ENCODE measurements around the gene EPHA3. TPM values are rescaled to one million over a fixed set of nuclear protein-coding genes. Genes with fewer than 3 reads are reported as not detected.

Gene EPHA3
- total and polyA plus RNA-seq, 2 of the 4 experiments (the other 2 are of a cell fraction) = 0.10 to 0.18 TPM

- CTCF ChIA-PET = no interaction called here
- no peak overlapping the region for H4K8ac ChIP-seq (ENCODE audit: low read depth in 2 of 2, low read length in 2 of 2)
- H3K14ac ChIP-seq (replicated peaks; ENCODE audit: low read depth, low read length) = no peak overlapping the region
- ATAC-seq (ENCODE audit: low read depth) = no peak
- no peaks in the 10 kb centered on the region for H3K79me1 ChIP-seq (ENCODE audit: low read depth in 1 of 2, low read length in 2 of 2)
- no peak overlapping the region for H2AK5ac ChIP-seq (ENCODE audit: low read depth, low read length)
- H3K56ac ChIP-seq (ENCODE audit: extremely low read depth, insufficient read depth, low read length) = no peak overlapping the region
- H3K23ac ChIP-seq (ENCODE audit: low read depth, low read length) = no peak overlapping the region
- H3K4ac ChIP-seq (ENCODE audit: low read depth, low read length) = no peak overlapping the region
- no peak overlapping the region for H3K18ac ChIP-seq (ENCODE audit: low read depth, low read length)
- no TSS peak for BruUV-seq (replicated peaks)
- no CpG with 5 or more reads among the region's 3 CpGs for WGBS, 2 experiments (ENCODE audit: extremely low coverage in 2 of 2, insufficient read length in 1 of 2)
- no peak overlapping the region for H3K27ac ChIP-seq (ENCODE audit: insufficient read depth, low read length)
- no peak overlapping the region for H2BK15ac ChIP-seq (ENCODE audit: low read depth, low read length)
- H3K9me1 ChIP-seq (ENCODE audit: insufficient read depth, low read length) = no peaks in the 10 kb centered on the region
- no peaks in the 10 kb centered on the region for H3K4me1 ChIP-seq (ENCODE audit: control insufficient read depth, insufficient read depth, low read length)
- H4K91ac ChIP-seq (ENCODE audit: insufficient read depth, low read depth, low read length) = no peak overlapping the region
- no peak overlapping the region for H2BK120ac ChIP-seq (ENCODE audit: low read depth, low read length)
- no peaks in the 10 kb centered on the region for H4K20me1 ChIP-seq (ENCODE audit: insufficient read depth, low read length)
- no peak for DNase-seq
- no peak overlapping the region for H2AFZ ChIP-seq (replicated peaks; ENCODE audit: low read length, poor library complexity)
- no peak overlapping the region for H4K5ac ChIP-seq (ENCODE audit: low read depth, low read length)
- POLR2A ChIA-PET (ENCODE audit: unreplicated experiment) = no interaction called here
- H2AK9ac ChIP-seq (replicated peaks; ENCODE audit: low read depth, low read length, poor library complexity) = no peak overlapping the region
- no peak overlapping the region for H3K4me3 ChIP-seq (ENCODE audit: insufficient read depth, low read depth, low read length)
- H3K36me3 ChIP-seq (ENCODE audit: control insufficient read depth, insufficient read depth, low read length) = no peaks in the 10 kb centered on the region
- H2BK5ac ChIP-seq (ENCODE audit: low read depth, low read length, poor library complexity, severe bottlenecking) = no peak overlapping the region
- dilution Hi-C loops (cut with HindIII; ENCODE audit: low sequenced_read_pairs, unreplicated experiment) = no loop called here
- H3K4me2 ChIP-seq (ENCODE audit: low read depth, low read length) = no peak overlapping the region
- in situ Hi-C loops (cut with MboI; ENCODE audit: low sequenced_read_pairs) = no loop called here
- no peaks in the 10 kb centered on the region for H3K9me3 ChIP-seq (ENCODE audit: control insufficient read depth, insufficient read depth, low read length)
- H3K9ac ChIP-seq (ENCODE audit: low read depth, low read length) = no peak overlapping the region
- H2BK20ac ChIP-seq (ENCODE audit: low read depth, low read length) = no peak overlapping the region
- no peak for TF ChIP-seq RFX5 (IDR thresholded peaks at IDR 0.05; ENCODE audit: low read depth, low read length)
- TF ChIP-seq, protein P1, sequence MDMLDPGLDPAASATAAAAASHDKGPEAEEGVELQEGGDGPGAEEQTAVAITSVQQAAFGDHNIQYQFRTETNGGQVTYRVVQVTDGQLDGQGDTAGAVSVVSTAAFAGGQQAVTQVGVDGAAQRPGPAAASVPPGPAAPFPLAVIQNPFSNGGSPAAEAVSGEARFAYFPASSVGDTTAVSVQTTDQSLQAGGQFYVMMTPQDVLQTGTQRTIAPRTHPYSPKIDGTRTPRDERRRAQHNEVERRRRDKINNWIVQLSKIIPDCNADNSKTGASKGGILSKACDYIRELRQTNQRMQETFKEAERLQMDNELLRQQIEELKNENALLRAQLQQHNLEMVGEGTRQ (IDR thresholded peaks at IDR 0.05; ENCODE audit: low read depth, low read length) = no peak
- no peak for TF ChIP-seq MAZ (IDR thresholded peaks at IDR 0.05; ENCODE audit: borderline replicate concordance, low read depth, low read length)
- TF ChIP-seq CEBPB (IDR thresholded peaks at IDR 0.05; ENCODE audit: low read depth, low read length) = no peak
- no peak for TF ChIP-seq RCOR1 (IDR thresholded peaks at IDR 0.05; ENCODE audit: insufficient replicate concordance, low read length)
- intact Hi-C loops (cut with micrococcal nuclease) = no loop called here
- H3K27me3 ChIP-seq (ENCODE audit: control insufficient read depth, insufficient read depth, low read length) = no peaks in the 10 kb centered on the region
These were observed 399.2 kb downstream of the EPHA3 start for GRCh38 chr3:89506462-89507103.
